Esophagus squamous epithelium (tissue), 5 donors: Measurements from ENCODE around the gene MX2. TPM values are rescaled to one million over a fixed set of nuclear protein-coding genes. Genes with fewer than 3 reads are reported as not detected.

Experiments
- DNase-seq: peaks from one replicate; lab custom pipeline; 2025; lab: John Stamatoyannopoulos, UW
- H3K27ac ChIP-seq, 4 donors: fragments of 200-600 bp; sonication (generic); one replicate each; pipeline ENCODE4 v1.5.1; 2016 to 2019; ENCODE audit warnings: mild to moderate bottlenecking in 1 of 4
- H3K27me3 ChIP-seq, 4 donors: fragments of 200-600 bp; sonication (generic); 1 replicate in 3 of 4; 2 replicates in 1 of 4; pipeline versions ENCODE4 v1.5.1 to v1.6.0; 2017 to 2021; ENCODE audit warnings: antibody characterized with exemption in 1 of 4
- H3K36me3 ChIP-seq, 3 donors: fragments of 200-600 bp; sonication (generic); one replicate each; pipeline ENCODE4 v1.5.1; 2016 to 2019
- H3K4me1 ChIP-seq, 3 donors: fragments of 200-600 bp; sonication (generic); one replicate each; pipeline ENCODE4 v1.5.1; 2017 to 2019
- H3K4me3 ChIP-seq, 4 donors: fragments of 200-600 bp; sonication (generic); 1 replicate in 3 of 4; 2 replicates in 1 of 4; pipeline ENCODE4 v1.5.1; 2016 to 2019; ENCODE audit warnings: mild to moderate bottlenecking in 2 of 4, moderate library complexity in 1 of 4
- H3K9me3 ChIP-seq, 3 donors: fragments of 200-600 bp; sonication (generic); one replicate each; pipeline ENCODE4 v1.5.1; 2016 to 2019
- POLR2A ChIP-seq, 4 donors: fragments of 450-650 bp; IDR thresholded peaks; one replicate each; pipeline ENCODE4 v1.6.1; 2017; ENCODE audit warnings: antibody characterized with exemption in 4 of 4, mild to moderate bottlenecking in 4 of 4, moderate library complexity in 3 of 4
- WGBS, 2 donors: methylation state at CpG; one replicate each; pipeline ENCODE4 v1.1.5; 2018; 5-methylcytosine and 5-hydroxymethylcytosine counted together
- intact Hi-C: fragments of 100-400 bp; cut with DNase I; formaldehyde crosslinking; loops from one replicate; pipeline ENCODE4 v1.15.0; 2022
- total RNA-seq, 4 donors: library from RNA; depleted of rRNA; stranded (reverse); fragments of >200 nt; gene quantifications; one replicate each; pipeline ENCODE4 v1.1.0, GENCODE V29; 2016
- TF ChIP-seq, protein P1 (sequence below), 6 experiments: fragments of 450-650 bp in 4 of 6; fragments of 200-600 bp in 2 of 6; sonication (generic) in 2 of 6; IDR thresholded peaks; one replicate each; pipeline ENCODE4 v1.5.1; 2016 to 2019; ENCODE audit warnings: antibody characterized with exemption in 6 of 6, mild to moderate bottlenecking in 4 of 6, moderate library complexity in 4 of 6
- donor health status: DM: yes; HTN: yes; CAD: no.

The MX2 gene
- total RNA-seq, 4 donors from 2014 or later: 4.3 to 23.5 (median 8.5) TPM

GRCh38 chr21:41327753-41328152 lies 34.1 kb upstream of the MX2 start:
- Histone ChIP-seq H3K27me3 (no peaks in the 10 kb centered on the region), H3K36me3 (no peaks in the 10 kb centered on the region), H3K4me3 (no peak overlapping the region), H3K27ac (no peak overlapping the region), H3K4me1 (peaks cover 0 to 1% (median 0%) of the 10 kb centered on the region in 3 donors), H3K9me3 (peaks cover 0 to 6% (median 0%) of the 10 kb centered on the region in 3 donors)
- intact Hi-C loops: no loop called here
- TF ChIP-seq POLR2A (IDR thresholded peaks at IDR 0.05): no peak
- TF ChIP-seq, protein P1, sequence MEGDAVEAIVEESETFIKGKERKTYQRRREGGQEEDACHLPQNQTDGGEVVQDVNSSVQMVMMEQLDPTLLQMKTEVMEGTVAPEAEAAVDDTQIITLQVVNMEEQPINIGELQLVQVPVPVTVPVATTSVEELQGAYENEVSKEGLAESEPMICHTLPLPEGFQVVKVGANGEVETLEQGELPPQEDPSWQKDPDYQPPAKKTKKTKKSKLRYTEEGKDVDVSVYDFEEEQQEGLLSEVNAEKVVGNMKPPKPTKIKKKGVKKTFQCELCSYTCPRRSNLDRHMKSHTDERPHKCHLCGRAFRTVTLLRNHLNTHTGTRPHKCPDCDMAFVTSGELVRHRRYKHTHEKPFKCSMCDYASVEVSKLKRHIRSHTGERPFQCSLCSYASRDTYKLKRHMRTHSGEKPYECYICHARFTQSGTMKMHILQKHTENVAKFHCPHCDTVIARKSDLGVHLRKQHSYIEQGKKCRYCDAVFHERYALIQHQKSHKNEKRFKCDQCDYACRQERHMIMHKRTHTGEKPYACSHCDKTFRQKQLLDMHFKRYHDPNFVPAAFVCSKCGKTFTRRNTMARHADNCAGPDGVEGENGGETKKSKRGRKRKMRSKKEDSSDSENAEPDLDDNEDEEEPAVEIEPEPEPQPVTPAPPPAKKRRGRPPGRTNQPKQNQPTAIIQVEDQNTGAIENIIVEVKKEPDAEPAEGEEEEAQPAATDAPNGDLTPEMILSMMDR (IDR thresholded peaks at IDR 0.05): no peak
- DNase-seq: no peak
- WGBS, 2 donors: 77 to 86% methylated on average over 2 to 4 of the region's 8 CpGs

DNA sequence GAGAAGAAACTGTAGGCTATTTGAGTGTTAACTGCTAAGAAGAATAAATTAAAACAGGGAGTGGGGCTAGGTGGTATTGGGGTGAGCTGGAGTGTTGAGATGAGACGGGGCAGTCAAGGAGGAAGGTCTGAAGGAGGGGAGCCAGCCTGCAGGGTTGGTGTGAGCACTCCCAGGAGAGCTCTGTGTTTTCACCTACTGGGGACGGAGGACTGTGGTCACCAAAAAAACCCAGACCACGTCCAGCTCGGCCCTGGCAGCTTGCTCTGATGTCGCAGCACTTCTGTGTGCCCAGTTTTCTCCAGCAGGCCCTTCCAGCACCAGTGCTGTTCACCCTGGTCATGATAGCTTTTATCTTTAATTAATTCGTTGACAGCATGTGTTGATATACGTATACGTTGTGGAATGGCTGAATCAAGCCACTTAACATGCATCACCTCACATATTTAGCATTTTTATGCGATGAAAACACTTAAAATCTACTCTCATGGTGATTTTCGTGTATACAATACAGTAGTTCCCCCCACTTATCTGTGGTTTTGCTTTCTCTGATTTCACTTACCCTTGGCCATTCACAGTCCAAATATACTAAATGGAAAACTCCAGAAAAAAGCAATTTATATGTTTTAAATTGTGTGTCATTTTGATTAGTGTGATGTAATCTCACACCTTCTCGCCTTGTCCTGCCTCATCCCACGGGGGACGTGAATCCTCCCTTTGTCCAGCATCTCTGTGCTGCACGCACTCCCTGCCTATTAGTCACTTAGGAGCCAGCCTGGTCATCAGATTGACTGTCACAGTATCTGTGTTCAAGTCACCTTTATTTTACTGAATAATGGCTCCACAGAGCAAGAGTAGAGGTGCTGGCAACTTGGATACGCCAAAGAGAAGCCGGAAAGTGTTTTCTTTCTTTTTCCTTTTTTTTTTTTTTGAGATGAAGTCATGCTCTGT lies 32.9 kb upstream of the MX2 start:
- WGBS, 2 donors: 79 to 83% methylated on average over 15 to 16 of the region's 16 CpGs
- no peak for DNase-seq
- intact Hi-C loops: no loop called here
- H3K9me3 ChIP-seq: peaks cover 0 to 7% (median 0%) of the 10 kb centered on the region in 3 donors
- no peak overlapping the region for H3K27ac ChIP-seq
- TF ChIP-seq POLR2A (IDR thresholded peaks at IDR 0.05): no peak
- H3K4me3 ChIP-seq: no peak overlapping the region
- H3K36me3 ChIP-seq: no peaks in the 10 kb centered on the region
- no peaks in the 10 kb centered on the region for H3K4me1 ChIP-seq
- H3K27me3 ChIP-seq: no peaks in the 10 kb centered on the region

- H3K27me3 ChIP-seq: no peaks in the 10 kb centered on the region
Measured at GRCh38 chr21:41333752-41334151, 28.1 kb upstream of the MX2 start.

DNA sequence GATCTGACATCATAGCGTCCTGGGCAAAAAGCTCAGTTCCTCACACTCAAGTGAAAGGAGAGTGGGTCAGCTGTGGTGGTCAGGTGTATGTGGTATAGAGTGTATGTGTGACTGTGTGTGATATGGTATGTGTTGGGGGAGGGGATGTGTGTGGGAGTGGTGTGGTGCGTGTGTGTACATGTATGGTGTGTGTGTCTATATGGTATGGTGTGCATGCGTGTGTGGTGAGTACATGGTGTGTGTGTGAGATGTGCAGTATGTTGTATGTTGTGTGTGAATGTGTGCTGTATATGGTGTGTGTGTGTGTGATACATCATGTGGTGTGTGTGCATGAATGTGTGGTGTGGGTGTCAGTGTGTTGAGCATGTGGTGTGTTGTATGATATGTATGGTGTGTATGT lies 24.3 kb upstream of the MX2 start:
- no peaks in the 10 kb centered on the region for H3K27me3 ChIP-seq
- no peak overlapping the region for H3K27ac ChIP-seq
- no peaks in the 10 kb centered on the region for H3K4me1 ChIP-seq
- no peak for DNase-seq
- no peak overlapping the region for H3K4me3 ChIP-seq
- peaks cover 0 to 13% (median 0%) of the 10 kb centered on the region in 3 donors for H3K36me3 ChIP-seq
- 88 to 94% methylated on average over 3 of the region's 3 CpGs for whole genome bisulfite sequencing, 2 donors
- H3K9me3 ChIP-seq: peaks cover 0 to 10% (median 0%) of the 10 kb centered on the region in 3 donors
- intact Hi-C loops: no loop called here
- TF ChIP-seq POLR2A (IDR thresholded peaks at IDR 0.05): no peak
- TF ChIP-seq, protein P1 (IDR thresholded peaks at IDR 0.05): no peak

More at GRCh38 chr21:41333752-41334151, 28.1 kb upstream of the MX2 start:
- DNase-seq: no peak
- Histone ChIP-seq H3K36me3 (peaks cover 0 to 9% (median 0%) of the 10 kb centered on the region in 3 donors), H3K4me1 (no peaks in the 10 kb centered on the region), H3K9me3 (peaks cover 0 to 17% (median 0%) of the 10 kb centered on the region in 3 donors), H3K4me3 (no peak overlapping the region), H3K27ac (no peak overlapping the region)
- intact Hi-C loops: no loop called here
- TF ChIP-seq POLR2A (IDR thresholded peaks at IDR 0.05): no peak
- TF ChIP-seq, protein P1 (IDR thresholded peaks at IDR 0.05): no peak
- WGBS, 2 donors: 84 to 95% methylated on average over 1 of the region's 1 CpG

DNA sequence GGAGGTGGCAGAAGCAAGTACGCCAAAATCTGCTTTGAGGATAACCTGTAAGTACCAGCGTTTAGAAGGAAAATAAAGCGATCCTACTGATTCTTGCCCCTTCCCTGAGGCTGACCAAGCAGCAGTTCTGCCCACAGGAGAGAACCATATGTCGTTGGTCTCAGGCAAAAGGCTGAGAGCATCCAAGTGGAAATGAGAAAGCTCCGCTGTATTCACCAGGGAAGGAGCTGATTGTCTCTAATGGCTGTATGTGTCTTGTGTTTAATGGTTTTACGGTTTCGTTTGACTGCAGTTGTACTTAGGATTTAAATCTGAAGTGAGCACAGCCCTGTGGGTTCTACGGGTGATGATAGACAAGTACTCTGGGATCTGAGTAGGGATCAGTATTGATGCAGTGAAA lies 23.4 kb upstream of the MX2 start:
- H3K27ac ChIP-seq: no peak overlapping the region
- TF ChIP-seq, protein P1 (IDR thresholded peaks at IDR 0.05): no peak
- whole genome bisulfite sequencing, 2 donors: 88% methylated on average over 7 to 8 of the region's 8 CpGs
- H3K36me3 ChIP-seq: peaks cover 0 to 13% (median 0%) of the 10 kb centered on the region in 3 donors
- no peaks in the 10 kb centered on the region for H3K4me1 ChIP-seq
- H3K9me3 ChIP-seq: peaks cover 0 to 10% (median 0%) of the 10 kb centered on the region in 3 donors
- intact Hi-C loops: no loop called here
- DNase-seq: no peak
- no peaks in the 10 kb centered on the region for H3K27me3 ChIP-seq
- no peak overlapping the region for H3K4me3 ChIP-seq
